ENCODE measurements around the gene EIF4E3.

Gene EIF4E3

DNA sequence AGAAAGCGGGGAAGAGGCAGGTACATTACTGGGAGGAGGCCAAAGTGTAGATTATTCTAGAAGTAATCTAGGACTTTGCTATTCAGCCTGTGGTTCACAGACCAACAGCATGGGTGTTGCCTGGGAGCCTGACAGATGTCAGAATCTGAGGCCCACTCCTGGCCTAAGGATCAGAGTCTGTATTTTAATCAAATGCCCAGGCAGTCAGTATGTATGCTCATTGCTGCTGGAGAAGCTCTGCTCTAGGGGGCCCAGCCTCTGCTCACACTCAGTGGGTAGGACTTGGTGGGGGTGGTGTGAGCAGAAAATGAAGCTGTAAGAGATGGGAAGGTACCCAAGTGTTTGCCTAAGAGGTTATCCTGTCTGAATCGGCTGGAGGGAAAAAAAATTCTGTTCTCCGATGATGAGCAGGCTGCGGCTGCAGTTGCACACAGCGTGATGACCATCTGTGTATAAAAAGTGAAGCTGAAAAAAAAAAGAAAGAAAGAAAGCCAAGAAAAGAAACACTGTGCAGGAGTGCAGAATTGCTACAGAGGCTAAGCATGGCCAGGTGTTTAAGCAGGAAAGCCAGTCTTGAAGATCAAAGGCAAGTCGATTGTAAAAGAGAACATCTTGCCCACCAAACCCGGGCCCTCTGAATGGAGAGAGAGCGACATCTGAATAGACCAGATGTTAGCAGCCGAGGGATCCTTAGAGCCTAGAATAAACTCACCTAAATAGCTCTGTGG is 65.2 kb downstream of the EIF4E3 start:
- Histone ChIP-seq H2AFZ (ENCODE audit: low read length) (no peak overlapping the region), H3K4me1 (ENCODE audit: low read length) (no peaks in the 10 kb centered on the region), H3K36me3 (replicated peaks; ENCODE audit: insufficient read depth, low read length) (no peaks in the 10 kb centered on the region), H3F3A (ENCODE audit: insufficient read depth, low read length) (no peaks in the 10 kb centered on the region), H3K9ac (ENCODE audit: low read length) (no peak overlapping the region), H3K79me2 (ENCODE audit: low read length) (no peaks in the 10 kb centered on the region), H3K9me2 (replicated peaks; ENCODE audit: insufficient read depth, low read length) (no peaks in the 10 kb centered on the region), H3K27me3 (replicated peaks; ENCODE audit: insufficient read depth, low read length) (no peaks in the 10 kb centered on the region), H4K20me1 (ENCODE audit: insufficient read depth, low read length) (no peaks in the 10 kb centered on the region), H3K27ac (ENCODE audit: low read length) (no peak overlapping the region), H3K9me3 (replicated peaks; ENCODE audit: insufficient read depth, low read length) (no peaks in the 10 kb centered on the region), H3K4me2 (ENCODE audit: low read depth, low read length) (no peak overlapping the region), H3K4me3 (ENCODE audit: low read length) (no peak overlapping the region)
- TF ChIP-seq, protein P1, sequence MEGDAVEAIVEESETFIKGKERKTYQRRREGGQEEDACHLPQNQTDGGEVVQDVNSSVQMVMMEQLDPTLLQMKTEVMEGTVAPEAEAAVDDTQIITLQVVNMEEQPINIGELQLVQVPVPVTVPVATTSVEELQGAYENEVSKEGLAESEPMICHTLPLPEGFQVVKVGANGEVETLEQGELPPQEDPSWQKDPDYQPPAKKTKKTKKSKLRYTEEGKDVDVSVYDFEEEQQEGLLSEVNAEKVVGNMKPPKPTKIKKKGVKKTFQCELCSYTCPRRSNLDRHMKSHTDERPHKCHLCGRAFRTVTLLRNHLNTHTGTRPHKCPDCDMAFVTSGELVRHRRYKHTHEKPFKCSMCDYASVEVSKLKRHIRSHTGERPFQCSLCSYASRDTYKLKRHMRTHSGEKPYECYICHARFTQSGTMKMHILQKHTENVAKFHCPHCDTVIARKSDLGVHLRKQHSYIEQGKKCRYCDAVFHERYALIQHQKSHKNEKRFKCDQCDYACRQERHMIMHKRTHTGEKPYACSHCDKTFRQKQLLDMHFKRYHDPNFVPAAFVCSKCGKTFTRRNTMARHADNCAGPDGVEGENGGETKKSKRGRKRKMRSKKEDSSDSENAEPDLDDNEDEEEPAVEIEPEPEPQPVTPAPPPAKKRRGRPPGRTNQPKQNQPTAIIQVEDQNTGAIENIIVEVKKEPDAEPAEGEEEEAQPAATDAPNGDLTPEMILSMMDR (IDR thresholded peaks at IDR 0.05; ENCODE audit: low read length): no peak
- no peak for TF ChIP-seq EZH2 (optimal IDR thresholded peaks at IDR 0.05; ENCODE audit: low read depth, low read length)
- TF ChIP-seq EZH2phosphoT487 (IDR thresholded peaks at IDR 0.05; ENCODE audit: low read length): no peak
- DNase-seq: no peak

DNA sequence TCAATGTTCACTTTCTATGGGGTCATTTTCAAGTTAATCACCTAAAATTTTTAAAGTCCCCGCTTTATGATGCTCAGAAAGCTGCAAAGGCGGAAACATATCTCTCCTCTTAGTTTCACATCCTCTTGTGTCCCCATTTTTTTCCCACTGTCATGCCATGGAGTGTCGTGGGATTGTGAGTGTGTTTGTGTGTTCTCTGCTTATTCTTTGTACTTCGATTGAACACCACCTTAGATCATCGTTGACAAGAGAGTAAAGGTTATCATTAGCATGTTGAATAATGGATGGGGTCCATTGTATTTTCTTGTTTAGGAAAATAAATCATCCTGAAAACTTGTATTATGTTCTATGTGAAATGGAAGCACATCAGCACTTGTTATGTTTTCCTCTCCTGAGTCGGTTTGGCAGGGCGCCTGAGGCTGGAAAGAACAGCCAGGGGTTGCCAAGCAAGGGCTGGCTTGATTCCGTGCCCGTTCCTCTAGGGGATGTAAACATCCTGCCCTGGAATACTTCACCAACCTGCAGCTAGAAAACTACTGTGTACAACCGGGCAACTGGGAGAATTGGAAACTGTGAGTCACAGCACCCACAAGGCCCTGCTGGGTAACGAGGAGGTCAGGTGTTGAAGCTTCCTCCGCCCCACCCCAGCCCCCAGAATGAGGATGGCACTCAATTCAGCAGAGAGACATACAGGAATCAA is 67.2 kb downstream of the EIF4E3 start:
- no peaks in the 10 kb centered on the region for H3K9me3 ChIP-seq (replicated peaks; ENCODE audit: insufficient read depth, low read length)
- H3K27me3 ChIP-seq (replicated peaks; ENCODE audit: insufficient read depth, low read length): no peaks in the 10 kb centered on the region
- TF ChIP-seq, protein P1 (IDR thresholded peaks at IDR 0.05; ENCODE audit: low read length): no peak
- no peak for TF ChIP-seq EZH2phosphoT487 (IDR thresholded peaks at IDR 0.05; ENCODE audit: low read length)
- no peak for TF ChIP-seq EZH2 (optimal IDR thresholded peaks at IDR 0.05; ENCODE audit: low read depth, low read length)
- H4K20me1 ChIP-seq (ENCODE audit: insufficient read depth, low read length): no peaks in the 10 kb centered on the region; the same call in 1 of the 2 replicates
- H3K4me1 ChIP-seq (ENCODE audit: low read length): no peaks in the 10 kb centered on the region
- H3K79me2 ChIP-seq (ENCODE audit: low read length): no peaks in the 10 kb centered on the region
- no peaks in the 10 kb centered on the region for H3K36me3 ChIP-seq (replicated peaks; ENCODE audit: insufficient read depth, low read length)
- H3F3A ChIP-seq (ENCODE audit: insufficient read depth, low read length): no peaks in the 10 kb centered on the region
- H3K9ac ChIP-seq (ENCODE audit: low read length): no peak overlapping the region
- no peak for DNase-seq
- H3K27ac ChIP-seq (ENCODE audit: low read length): no peak overlapping the region
- no peak overlapping the region for H3K4me3 ChIP-seq (ENCODE audit: low read length)
- H2AFZ ChIP-seq (ENCODE audit: low read length): no peak overlapping the region
- H3K9me2 ChIP-seq (replicated peaks; ENCODE audit: insufficient read depth, low read length): no peaks in the 10 kb centered on the region
- H3K4me2 ChIP-seq (ENCODE audit: low read depth, low read length): no peak overlapping the region

DNA sequence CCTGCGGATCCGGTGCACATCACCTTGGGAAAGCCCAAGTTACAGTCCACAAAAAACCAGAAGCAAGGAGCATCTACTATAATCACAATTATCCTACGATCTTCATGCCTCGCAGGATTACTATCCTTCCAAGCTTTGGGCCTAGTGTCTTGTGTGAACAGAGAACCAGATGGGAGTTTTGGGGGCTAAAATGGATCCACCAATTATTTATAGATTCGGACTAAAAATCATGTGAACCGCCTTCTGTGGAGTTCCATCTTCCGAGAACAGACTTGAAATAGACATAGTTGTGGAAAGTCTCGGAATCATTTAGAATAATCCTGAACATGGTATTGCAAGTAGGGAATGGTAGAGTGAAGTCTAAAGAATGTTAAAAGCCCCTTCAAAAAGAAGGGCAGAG is 70.1 kb downstream of the EIF4E3 start:
- TF ChIP-seq EZH2 (optimal IDR thresholded peaks at IDR 0.05; ENCODE audit: low read depth, low read length) (no peak), EZH2phosphoT487 (IDR thresholded peaks at IDR 0.05; ENCODE audit: low read length) (no peak)
- TF ChIP-seq, protein P1 (IDR thresholded peaks at IDR 0.05; ENCODE audit: low read length): no peak
- no peak for DNase-seq
- no peaks in the 10 kb centered on the region for H3K27me3 ChIP-seq (replicated peaks; ENCODE audit: insufficient read depth, low read length)
- no peaks in the 10 kb centered on the region for H3K79me2 ChIP-seq (ENCODE audit: low read length)
- no peaks in the 10 kb centered on the region; the same call in 1 of the 2 replicates for H4K20me1 ChIP-seq (ENCODE audit: insufficient read depth, low read length)
- no peak overlapping the region for H3K4me2 ChIP-seq (ENCODE audit: low read depth, low read length)
- H2AFZ ChIP-seq (ENCODE audit: low read length): no peak overlapping the region
- no peaks in the 10 kb centered on the region for H3K9me2 ChIP-seq (replicated peaks; ENCODE audit: insufficient read depth, low read length)
- no peaks in the 10 kb centered on the region for H3K9me3 ChIP-seq (replicated peaks; ENCODE audit: insufficient read depth, low read length)
- no peaks in the 10 kb centered on the region for H3K36me3 ChIP-seq (replicated peaks; ENCODE audit: insufficient read depth, low read length)
- H3K4me3 ChIP-seq (ENCODE audit: low read length): no peak overlapping the region
- no peak overlapping the region for H3K27ac ChIP-seq (ENCODE audit: low read length)
- H3K4me1 ChIP-seq (ENCODE audit: low read length): no peaks in the 10 kb centered on the region
- no peaks in the 10 kb centered on the region for H3F3A ChIP-seq (ENCODE audit: insufficient read depth, low read length)
- no peak overlapping the region for H3K9ac ChIP-seq (ENCODE audit: low read length)

All from MM.1S (cell line).